SH-SY5Y (cell line): ENCODE data around the gene MSANTD1.

ENCODE experiments used
- GATA2 ChIP-seq: IDR thresholded peaks from 2 replicates; pipeline ENCODE4 v1.6.1; 2011; ENCODE audit warnings: mild to moderate bottlenecking, low read depth, low read length
- GATA3 ChIP-seq: IDR thresholded peaks from 2 replicates; pipeline ENCODE4 v1.6.1; 2011; ENCODE audit warnings: low read depth, mild to moderate bottlenecking, low read length, moderate library complexity

- TF ChIP-seq GATA2 (no peak), GATA3 (no peak)
Observed at GRCh38 chr4:3250438-3250955, 1.5 kb downstream of the MSANTD1 start.
